Cortex of kidney (tissue), 1 donor: ENCODE results near the gene TMEM221.
A peak's percentile ranks its signal among the peaks of the same experiment; 100 is the strongest.

ENCODE experiments used
- DNase-seq: peaks from one replicate; lab custom pipeline; 2025; lab: John Stamatoyannopoulos, UW

The TMEM221 gene

DNA sequence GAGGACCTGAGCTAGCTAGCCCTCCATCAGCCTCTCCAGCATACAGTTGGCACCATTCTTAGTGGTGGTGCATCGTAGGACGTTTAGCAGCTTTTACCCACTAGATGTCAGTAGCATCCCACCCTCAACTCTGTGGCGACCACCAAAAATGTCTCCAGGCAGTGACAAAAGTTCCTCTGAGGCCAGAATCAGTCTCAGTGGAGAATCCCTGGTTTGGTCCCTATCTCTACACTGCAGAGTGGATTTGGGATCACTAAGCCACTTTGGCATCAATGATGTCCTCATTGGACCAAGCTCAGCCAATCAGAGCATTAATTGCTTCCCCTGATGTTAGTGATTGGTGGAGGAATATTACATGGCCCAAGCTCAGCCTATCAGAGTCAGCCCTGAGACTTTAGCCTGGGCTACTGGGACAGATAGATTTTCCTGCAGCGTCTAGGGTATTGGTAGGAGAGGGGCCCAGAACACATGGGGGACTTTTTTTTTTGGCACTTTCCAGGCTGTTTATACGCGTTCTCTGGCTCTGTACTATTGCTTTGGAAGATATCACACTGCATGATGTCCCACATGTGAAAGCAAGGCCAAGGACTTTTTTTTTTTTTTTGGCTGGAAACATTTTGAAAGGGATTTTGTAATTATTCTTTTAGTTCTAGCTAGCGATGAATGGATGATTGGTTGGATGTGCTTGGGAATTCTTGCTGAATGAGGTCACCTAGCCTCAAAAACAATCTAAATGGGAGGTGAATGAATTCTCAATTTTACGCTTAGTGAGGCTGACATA is 7.0 kb downstream of the TMEM221 start:
- DNase-seq: no peak

DNA sequence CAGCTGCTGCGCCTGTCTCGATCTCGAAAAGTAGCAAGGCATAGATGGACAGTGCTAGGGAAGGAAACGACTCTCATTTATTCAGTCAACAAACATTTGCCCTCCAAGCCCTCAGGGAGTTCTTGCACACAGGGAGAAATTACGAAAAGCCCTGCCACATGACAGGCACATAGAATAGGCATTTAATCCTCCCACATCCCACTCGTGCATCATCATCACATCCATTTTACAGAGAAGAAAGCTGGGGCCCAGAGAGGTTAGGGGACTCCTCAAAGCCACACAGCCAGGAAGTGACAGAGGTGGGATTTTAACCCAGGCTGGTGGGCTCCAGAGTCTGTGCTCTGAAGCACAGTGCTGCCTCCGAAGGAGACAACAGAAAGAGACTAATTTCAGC is 11.6 kb downstream of the TMEM221 start:
- DNase-seq: no peak

DNA sequence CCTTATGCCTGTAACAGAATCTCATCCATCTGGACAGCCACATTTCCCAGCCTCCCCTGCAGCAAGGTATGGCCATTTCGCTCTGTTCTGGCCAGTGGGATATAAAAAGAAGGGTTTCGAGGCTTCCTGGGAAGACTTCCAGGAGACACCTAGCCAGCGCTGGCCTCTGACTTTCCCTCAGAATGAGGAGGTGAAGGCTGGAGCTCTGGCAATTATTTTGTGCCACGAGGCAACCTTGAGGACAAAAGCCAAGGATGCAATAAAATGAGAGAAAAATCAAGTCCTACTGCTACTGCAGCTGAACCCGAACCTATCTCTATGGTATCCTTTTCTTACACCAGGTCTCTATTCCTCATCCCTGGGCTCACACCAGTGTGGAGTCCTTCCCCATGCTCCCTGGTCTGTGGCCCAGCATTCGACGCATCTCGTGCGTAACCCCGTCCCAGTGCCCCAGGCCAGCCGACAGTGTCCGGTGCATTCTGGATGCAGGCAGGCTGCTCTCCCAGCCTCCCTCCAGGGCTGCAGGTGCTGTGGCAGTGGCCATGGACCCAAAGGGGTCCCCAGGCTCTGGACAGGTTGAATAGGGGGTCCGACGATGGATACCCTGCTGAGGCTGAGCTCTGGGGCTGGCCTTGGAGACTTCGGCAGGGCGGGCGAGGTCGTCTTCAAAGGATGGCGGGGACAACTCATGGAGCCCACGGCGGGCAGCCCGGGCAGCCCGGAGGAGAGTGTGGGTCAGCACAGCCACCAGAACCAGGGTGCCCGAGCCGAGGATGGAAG is 12.2 kb downstream of the TMEM221 start:
- DNase-seq: no peak

DNA sequence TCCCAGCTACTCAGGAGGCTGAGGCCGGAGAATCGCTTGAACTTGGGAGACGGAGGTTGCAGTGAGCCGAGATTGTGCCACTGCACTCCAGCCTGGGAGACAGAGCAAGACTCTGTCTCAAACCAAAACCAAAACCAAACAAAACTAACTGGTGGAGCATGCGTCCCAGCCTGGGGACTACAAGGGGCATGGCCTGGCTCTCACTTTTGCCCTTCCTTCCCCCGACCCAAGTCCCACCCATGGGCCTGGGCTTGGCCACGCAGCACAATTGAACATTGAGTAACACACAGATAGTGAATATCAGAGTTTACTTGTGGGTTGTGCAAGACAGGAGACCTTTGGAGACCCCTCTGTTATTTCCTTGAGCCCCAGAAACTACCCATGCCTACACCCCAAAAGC is 13.2 kb downstream of the TMEM221 start:
- no peak for DNase-seq

DNA sequence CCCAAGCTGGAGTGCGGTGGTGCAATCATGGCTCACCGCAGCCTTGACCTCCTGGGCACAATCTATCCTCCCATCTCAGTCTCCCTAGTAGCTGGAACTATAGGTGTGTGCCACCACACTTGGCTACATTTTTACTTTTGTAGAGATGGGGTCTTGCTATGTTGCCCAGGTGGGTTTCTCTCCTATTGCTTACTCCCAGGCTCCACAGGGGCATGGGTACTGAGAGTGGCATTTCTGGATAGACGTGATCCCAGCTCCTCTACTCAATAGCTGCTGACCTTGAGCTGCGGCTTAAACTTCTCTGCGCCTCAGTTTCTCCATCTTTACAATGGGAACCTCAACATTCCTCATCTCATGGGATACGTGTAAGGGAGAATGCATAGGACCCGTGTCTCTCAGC is 17.1 kb downstream of the TMEM221 start:
- DNase-seq: no peak

DNA sequence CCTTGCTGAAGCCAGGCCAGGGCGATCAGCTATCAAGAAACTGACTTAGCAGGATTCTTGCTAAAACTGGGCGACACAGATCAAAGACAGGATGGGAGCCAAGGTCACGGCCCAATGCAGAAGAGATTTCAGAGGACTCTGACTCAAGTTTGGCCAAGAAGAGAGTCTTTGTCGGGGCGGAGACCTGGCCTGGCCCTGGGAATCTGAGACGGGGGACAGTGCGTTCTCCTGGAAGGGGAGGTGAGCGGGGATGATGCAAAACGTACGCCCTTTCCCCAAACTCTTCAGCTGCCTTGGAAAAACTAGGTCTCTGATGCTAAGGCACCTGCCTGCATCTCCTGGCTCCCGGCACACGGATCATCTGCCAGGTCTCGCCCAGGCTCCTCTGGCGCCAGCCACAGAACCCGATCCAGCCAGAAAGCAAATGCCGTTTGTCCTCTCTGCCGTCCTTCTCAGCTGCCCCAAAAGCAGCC is 18.8 kb downstream of the TMEM221 start:
- no peak for DNase-seq

DNA sequence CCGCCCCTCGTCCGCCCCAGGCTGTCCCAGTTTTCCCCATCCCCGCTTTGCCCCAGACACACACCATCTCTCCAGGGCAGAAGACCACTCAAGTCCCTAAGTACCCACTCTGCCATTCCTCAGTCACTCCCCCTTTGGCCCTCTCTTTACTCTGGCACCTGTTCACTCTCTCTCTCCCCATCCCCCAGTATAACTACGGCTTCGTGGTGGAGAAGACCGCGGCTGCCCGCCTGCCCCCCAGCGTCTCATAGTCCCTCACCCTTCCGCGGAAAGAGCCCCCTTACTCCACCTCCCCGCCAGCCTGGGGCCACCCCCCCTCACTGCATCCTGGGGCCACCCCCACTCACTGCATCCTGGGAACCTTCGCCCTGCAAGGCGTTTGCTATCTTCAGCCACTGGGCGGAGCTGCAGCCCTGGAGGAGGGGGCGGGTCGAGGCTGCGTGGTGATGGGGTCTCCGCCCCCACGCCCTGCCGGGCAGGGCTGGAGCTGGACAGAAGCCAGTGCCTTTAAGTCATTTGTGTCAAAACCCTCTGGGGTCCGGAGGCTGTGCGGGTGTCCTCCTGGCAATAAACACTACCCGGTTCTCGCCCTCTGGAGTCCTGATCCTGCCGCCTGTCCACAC is 23.6 kb downstream of the TMEM221 start:
- DNase-seq: no peak

DNA sequence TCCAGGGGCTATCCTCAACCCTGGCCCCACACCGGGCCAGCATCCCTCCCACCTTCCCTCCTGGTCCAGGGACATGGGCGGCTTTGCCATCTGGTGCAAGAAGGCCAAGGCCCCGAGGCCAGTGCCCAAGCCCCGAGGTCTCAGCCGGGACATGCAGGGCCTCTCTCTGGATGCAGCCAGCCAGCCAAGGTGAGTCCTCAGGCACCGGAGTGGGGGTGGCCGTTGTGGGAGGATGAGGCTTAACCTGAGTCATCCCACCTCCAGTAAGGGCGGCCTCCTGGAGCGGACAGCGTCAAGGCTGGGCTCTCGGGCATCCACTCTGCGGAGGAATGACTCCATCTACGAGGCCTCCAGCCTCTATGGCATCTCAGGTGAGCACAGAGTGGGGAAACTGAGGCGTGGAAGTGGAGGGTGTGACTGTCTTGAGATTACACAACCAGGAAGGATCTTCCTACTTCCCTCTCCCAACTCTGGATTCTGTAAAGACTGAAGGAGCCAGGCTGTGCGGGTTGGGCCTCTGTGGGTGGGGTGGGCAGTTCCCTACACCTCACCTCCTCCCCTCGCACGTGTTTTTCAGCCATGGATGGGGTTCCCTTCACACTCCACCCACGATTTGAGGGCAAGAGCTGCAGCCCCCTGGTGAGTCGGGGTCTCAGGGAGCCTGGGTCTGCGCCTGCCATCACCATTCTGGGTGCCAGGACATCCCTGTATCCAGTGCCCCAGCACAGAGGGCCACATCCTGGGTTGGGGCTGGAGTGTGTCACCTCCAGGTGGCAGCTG is 24.8 kb downstream of the TMEM221 start:
- DNase-seq: no peak

DNA sequence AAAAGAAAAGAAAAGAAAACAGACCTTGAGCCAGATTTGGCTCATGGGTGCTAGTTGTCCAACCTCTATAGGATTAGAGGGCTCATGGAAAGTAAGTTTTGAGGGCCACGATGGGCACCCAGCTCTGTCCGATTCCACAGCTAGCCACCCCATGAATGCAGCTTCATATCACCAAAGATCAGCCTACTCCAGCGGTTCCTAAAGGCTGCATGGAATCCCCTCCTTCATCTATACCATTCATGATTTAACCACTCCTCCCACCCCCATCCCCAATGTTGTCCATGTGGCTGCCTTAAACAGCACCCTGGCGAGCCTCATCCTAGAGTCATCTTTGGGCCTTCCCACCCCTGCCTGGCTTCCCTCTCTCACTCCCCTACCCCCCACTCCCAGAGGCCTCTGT is 26.5 kb downstream of the TMEM221 start:
- no peak for DNase-seq

DNA sequence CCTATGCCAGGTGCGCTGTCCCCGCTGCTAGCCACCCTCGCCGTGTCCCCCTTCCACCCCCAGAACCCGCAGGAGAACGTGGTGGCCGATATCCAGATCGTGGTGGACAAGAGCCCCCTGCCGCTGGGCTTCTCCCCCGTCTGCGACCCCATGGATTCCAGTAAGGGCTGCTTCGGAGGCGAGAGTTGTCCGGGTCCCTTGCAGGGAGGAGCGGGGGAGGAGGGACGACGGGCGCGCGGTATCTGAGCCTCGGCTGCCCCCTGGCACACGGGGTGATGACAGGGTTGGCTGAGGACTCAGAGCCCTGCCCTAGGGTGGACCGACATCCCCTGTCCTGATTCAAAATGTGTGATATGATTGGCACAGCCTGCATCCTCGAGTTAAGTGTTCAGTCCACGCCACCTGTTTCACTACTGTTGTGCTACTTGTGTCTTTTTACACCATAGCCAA is 28.0 kb downstream of the TMEM221 start:
- DNase-seq: no peak

DNA sequence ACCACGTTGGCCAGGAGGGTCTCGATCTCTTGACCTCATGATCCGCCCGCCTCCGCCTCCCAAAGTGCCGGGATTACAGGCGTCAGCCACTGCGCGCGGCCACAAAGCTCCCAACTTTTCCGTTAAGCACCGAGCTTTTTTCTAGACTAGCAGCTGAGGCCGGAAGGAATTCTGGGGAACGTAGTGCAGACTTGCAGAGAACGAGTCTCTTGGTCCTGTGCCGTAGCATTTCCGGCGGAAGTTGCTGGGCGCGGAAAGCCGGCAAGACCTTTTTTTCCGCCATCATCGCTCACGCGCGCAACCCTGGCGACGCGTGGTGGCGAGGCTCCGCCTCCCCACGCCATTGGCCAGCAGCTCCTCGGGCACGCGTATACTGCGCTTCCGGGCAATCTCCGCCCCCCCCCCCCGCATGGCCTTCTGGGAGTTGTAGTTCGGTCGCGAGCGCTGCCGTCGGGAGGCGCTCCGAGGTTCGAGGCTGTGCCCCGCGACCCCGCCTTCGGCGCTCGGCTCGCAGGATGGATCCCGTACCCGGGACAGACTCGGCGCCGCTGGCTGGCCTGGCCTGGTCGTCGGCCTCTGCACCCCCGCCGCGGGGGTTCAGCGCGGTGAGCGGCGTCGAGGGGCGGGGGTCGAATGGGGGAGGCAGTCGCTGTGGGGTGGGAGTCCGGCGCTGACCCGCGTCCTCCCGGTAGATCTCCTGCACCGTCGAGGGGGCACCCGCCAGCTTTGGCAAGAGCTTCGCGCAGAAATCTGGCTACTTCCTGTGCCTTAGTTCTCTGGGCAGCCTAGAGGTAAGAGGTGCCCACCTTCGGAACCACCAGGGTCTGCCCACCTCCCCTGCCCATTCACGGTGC is 28.6 kb downstream of the TMEM221 start, which contains the start of gene MVB12A:
Gene MVB12A (plus strand): TSS at position 427 of the 854 bp plus-strand sequence. CDS start 89 bp downstream, at position 516.
- DNase-seq: peak; percentile 81

DNA sequence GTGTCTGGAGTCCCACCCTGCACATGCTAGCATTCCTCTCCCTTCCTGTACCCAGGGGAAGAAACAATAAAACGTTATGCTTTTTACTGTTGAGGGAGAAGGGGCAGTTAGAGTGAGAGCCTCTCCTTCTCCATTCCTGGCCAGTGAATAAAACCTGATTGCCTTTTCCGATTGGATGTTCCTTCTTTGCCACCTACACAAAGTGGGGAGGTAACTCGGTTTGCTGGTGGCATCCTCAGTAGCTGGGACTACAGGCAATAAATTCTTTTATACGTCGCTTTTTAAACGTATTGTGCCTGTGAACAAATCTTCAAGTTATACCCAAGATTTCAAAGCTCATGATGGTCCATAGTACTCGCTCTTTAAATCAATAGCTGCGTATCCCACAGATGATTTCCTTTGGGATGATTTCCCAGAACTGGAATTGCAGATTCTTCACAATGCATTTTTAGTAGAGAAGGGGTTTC is 29.3 kb downstream of the TMEM221 start:
- DNase-seq: no peak

DNA sequence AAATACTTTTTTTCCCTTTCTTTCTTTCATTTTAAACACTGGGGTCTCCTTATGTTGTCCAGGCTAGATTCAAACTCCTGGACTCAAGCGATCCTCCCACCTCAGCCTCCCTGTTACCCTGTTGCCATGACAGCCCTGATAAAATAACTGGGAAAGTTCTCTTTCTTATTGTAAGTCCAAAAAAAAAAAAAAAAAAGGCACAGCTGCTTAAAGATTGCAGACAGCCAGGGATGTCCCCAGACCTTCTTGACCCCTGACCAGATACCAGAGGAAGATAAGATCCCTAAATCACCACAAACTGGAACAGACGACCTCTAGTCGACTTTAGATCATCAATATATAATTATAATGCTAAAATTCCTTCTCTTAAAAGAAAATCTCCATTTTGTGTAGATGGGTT is 29.8 kb downstream of the TMEM221 start:
- no peak for DNase-seq

DNA sequence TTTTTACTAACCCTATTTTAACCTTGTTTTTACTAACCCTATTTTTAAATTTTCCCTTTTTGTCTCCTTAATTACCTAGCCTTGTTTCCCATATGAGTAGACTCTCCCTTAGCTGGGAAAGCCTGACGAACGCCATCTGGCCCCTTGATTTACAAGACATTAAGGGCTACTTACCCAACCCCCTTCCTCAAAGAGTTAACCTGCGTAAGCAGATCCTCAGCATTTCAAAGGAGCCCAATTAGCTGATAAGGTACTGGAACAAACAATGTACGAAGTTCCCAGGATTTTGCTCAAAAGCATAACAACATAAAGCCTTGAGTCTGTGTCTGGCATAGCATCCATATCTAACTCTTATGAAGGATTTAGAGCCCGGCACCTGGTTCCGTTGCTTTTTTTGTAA is 33.3 kb downstream of the TMEM221 start:
- DNase-seq: no peak

DNA sequence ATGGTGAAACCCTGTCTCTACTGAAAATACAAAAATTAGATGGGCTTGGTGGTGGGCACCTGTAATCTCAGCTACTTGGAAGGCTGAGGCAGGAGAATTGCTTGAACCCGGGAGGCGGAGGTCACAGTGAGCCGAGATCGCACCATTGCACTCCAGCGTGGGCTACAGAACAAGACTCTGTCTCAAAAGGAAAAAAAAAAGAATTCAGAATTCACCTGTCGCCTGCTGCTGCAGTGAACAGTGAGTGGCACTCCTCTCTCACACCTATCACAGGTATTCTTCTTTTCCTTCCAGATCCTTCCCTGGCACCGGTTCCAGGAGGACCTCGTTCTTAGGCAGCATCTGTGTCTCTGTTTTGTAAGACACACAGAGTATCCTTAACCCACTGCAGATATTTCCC is 34.4 kb downstream of the TMEM221 start:
- no peak for DNase-seq

DNA sequence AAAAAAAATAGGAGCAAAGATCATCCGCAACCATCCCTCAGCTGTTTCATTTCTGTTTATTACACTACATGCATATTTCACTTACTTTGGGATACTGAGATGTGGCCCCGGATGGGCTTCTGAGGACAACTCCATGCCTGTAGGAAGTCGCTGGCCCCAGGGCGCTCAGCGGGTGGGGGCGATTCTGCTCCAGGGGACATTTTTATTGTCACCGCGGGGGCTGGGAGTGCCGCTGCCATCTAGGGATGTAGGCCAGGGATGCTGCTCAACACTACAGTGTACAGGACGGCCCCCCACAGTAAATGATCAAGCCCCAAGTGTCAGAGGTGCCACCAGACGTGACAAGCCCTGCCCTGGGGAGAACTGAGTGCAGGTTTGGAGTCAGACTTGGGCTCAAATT is 36.7 kb downstream of the TMEM221 start:
- no peak for DNase-seq

DNA sequence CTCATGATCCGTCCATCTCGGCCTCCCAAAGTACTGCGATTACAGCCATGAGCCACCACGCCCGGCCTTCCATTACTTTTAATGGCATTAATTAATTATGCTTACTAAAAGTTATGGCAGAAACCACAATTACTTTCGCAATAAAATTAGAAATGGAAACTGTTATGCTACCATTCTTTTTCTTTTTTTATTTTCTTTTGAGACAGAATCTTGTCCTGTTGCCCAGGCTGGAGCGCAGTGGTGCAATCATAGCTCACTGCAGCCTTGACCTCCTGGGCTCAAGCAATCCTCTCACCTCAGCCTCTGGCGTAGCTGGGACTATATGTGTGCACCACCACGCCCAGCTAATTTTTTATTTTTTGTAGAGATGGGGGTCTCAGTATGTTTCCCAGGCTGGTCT is 38.5 kb downstream of the TMEM221 start:
- no peak for DNase-seq

DNA sequence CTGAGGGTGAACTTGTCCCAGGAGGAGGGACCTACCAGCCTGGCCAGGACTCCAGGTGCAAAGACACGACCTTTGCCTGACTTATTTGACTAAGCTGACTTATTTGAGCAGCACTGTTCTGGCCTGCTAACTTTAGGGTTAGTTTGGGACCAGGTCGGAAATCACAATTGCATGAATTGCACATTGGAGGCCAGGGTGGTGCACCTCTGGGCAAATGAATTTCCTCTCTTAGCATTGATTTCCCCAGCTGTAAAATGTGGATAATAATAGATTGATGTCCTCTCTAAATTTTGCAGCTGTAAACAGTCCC is 41.6 kb downstream of the TMEM221 start:
- DNase-seq: no peak

DNA sequence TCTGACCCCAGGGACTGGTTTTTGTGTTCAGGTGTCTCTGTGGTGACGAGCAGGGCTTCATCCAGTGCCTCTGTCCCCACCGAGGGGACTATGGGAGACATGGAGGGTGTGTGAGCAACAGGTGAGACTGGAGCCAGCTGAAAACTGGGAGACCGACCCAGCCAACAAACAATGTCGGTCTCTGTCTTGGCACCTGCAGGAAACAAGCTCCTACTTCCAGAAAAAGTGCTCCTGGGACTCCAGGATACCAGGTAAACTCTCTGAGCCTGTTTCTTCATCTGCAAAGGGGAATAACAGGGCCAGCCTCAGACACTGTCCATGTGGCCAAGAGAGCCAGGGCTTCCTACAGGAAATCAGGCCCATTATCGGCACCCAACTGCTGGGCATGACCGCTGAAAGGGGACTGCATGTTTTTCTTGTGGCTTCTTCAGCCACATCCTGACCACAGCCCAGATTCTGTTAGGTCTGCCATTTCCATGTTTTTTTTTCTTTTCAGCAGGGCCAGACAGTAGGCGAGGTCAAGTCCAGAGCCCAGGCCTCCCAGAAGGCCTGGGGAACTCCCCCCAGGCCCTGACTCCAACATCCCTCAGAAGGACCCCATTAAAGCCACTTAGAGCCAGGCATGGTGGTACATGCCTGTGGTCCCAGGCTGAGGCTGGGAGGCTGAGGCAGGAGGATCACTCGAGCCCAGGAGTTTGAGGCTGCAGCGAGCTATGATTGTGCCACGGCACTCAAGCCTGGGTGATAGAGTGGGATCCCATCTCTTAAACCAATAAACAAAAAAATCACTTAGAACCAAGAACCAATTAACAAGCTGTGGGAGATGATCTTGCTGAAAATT is 42.2 kb downstream of the TMEM221 start:
- no peak for DNase-seq
